ENCODE data around the gene AGBL1. TPM values are rescaled to one million over a fixed set of nuclear protein-coding genes. Genes with fewer than 3 reads are reported as not detected.

The AGBL1 gene
- total and polyA plus RNA-seq, 8 donors: under 0.01 to 0.18 TPM; not detected in 6

GRCh38 chr15:86278586-86278985 is 198.9 kb downstream of the AGBL1 start:
- WGBS, 5 donors: 74 to 79% (median 76%) methylated on average over 5 of the region's 5 CpGs
- Histone ChIP-seq H3K36me3 (no peaks in the 10 kb centered on the region), H3K9me3 (no peaks in the 10 kb centered on the region), H3K4me3 (no peak overlapping the region), H3K27me3 (no peaks in the 10 kb centered on the region), H3K4me1 (no peaks in the 10 kb centered on the region), H3K27ac (no peak overlapping the region)
- DNase-seq: no peak
- TF ChIP-seq POLR2AphosphoS5 (IDR thresholded peaks at IDR 0.05) (no peak), POLR2A (IDR thresholded peaks at IDR 0.05) (no peak), EP300 (IDR thresholded peaks at IDR 0.05) (no peak)
- TF ChIP-seq, protein P1, sequence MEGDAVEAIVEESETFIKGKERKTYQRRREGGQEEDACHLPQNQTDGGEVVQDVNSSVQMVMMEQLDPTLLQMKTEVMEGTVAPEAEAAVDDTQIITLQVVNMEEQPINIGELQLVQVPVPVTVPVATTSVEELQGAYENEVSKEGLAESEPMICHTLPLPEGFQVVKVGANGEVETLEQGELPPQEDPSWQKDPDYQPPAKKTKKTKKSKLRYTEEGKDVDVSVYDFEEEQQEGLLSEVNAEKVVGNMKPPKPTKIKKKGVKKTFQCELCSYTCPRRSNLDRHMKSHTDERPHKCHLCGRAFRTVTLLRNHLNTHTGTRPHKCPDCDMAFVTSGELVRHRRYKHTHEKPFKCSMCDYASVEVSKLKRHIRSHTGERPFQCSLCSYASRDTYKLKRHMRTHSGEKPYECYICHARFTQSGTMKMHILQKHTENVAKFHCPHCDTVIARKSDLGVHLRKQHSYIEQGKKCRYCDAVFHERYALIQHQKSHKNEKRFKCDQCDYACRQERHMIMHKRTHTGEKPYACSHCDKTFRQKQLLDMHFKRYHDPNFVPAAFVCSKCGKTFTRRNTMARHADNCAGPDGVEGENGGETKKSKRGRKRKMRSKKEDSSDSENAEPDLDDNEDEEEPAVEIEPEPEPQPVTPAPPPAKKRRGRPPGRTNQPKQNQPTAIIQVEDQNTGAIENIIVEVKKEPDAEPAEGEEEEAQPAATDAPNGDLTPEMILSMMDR (IDR thresholded peaks at IDR 0.05): no peak
- intact Hi-C loops (cut with DNase I; ENCODE audit: low total_unique reads): no loop called here

- H3K36me3 ChIP-seq: no peaks in the 10 kb centered on the region
- H3K27ac ChIP-seq: no peak overlapping the region
- no peaks in the 10 kb centered on the region for H3K9me3 ChIP-seq
- H3K27me3 ChIP-seq: no peaks in the 10 kb centered on the region
- no peak overlapping the region for H3K4me3 ChIP-seq
- DNase-seq: no peak
- no peak for TF ChIP-seq POLR2AphosphoS5 (IDR thresholded peaks at IDR 0.05)
- no peak for TF ChIP-seq EP300 (IDR thresholded peaks at IDR 0.05)
- TF ChIP-seq, protein P1 (IDR thresholded peaks at IDR 0.05): no peak
- no peak for TF ChIP-seq POLR2A (IDR thresholded peaks at IDR 0.05)
- intact Hi-C loops (cut with DNase I; ENCODE audit: low total_unique reads): no loop called here
- no peaks in the 10 kb centered on the region for H3K4me1 ChIP-seq
Measured at GRCh38 chr15:86284635-86285034, 205.0 kb downstream of the AGBL1 start.

DNA sequence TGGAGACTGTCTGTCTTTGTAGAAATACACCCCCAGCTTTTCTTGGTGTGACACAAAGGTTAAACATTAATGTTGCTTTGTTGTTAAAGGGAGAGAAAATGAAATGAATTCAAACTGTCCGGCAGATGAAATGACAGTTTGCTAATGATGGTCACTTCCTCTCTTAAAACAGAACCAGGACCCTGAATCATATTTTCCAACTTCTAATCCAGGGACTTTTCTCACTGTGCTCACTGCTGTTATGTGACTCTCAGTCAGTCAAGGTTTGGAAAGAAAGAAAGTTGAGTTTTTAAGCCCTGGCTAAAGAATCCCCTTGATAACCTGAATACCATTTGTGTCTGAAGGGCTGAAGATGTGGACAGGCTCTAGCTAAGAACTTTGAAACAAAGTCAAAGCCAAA is 215.8 kb downstream of the AGBL1 start:
- H3K36me3 ChIP-seq: no peaks in the 10 kb centered on the region
- no peak for TF ChIP-seq POLR2AphosphoS5 (IDR thresholded peaks at IDR 0.05)
- TF ChIP-seq, protein P1 (IDR thresholded peaks at IDR 0.05): no peak
- H3K9me3 ChIP-seq: no peaks in the 10 kb centered on the region
- no peak overlapping the region for H3K4me3 ChIP-seq
- no peaks in the 10 kb centered on the region for H3K4me1 ChIP-seq
- WGBS, 5 donors: 30 to 65% (median 58%) methylated on average over 1 of the region's 1 CpG
- intact Hi-C loops (cut with DNase I; ENCODE audit: low total_unique reads): no loop called here
- H3K27ac ChIP-seq: no peak overlapping the region
- no peaks in the 10 kb centered on the region for H3K27me3 ChIP-seq
- peak in 1 of 2 donors; percentile 7 for DNase-seq

DNA sequence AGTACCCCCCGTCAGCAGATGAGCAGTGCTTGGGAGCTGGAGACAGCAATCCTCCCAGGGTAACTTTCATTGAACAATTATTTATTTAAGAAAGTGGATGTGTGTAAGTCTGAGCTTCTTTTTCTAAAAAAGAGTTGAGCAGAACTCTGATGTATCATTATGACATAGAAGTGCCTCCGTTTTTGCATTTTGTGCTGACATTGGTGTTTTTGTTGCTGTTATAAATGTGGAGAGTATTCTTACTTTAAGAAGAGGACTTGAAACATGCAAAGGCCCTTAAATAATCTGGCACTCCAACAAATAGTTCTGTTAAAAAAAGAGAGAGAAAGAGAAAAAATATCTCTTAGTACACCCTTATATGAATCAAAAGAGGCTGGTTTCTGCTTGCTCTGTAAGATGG is 217.1 kb downstream of the AGBL1 start:
- TF ChIP-seq EP300 (IDR thresholded peaks at IDR 0.05) (no peak), POLR2A (IDR thresholded peaks at IDR 0.05) (no peak), POLR2AphosphoS5 (IDR thresholded peaks at IDR 0.05) (no peak)
- TF ChIP-seq, protein P1 (IDR thresholded peaks at IDR 0.05): no peak
- WGBS, 5 donors: 68 to 74% (median 71%) methylated on average over 2 of the region's 2 CpGs
- H3K36me3 ChIP-seq: no peaks in the 10 kb centered on the region

More for the DNA sequence above, 217.1 kb downstream of the AGBL1 start:
- H3K9me3 ChIP-seq: no peaks in the 10 kb centered on the region
- no peaks in the 10 kb centered on the region for H3K27me3 ChIP-seq
- H3K4me1 ChIP-seq: no peaks in the 10 kb centered on the region
- no peak overlapping the region for H3K27ac ChIP-seq
- intact Hi-C loops (cut with DNase I; ENCODE audit: low total_unique reads): no loop called here
- DNase-seq: no peak
- H3K4me3 ChIP-seq: no peak overlapping the region
